SH-SY5Y (cell line): Measurements from ENCODE around the gene OGFOD3.

Experiments
- GATA2 ChIP-seq: IDR thresholded peaks from 2 replicates; pipeline ENCODE4 v1.6.1; 2011; ENCODE audit warnings: mild to moderate bottlenecking, low read depth, low read length
- GATA3 ChIP-seq: IDR thresholded peaks from 2 replicates; pipeline ENCODE4 v1.6.1; 2011; ENCODE audit warnings: low read depth, mild to moderate bottlenecking, low read length, moderate library complexity

GRCh38 chr17:82373731-82374625 lies 44.4 kb downstream of the OGFOD3 start:
- TF ChIP-seq GATA2, result no peak
- TF ChIP-seq GATA3, result no peak
